ENCODE data around the gene DNAJB11.

Gene DNAJB11

GRCh38 chr3:186616299-186616617 is 45.7 kb downstream of the DNAJB11 start:
- H3K4me3 ChIP-seq (ENCODE audit: control insufficient read depth, low read depth, low read length), result no peak overlapping the region
- TF ChIP-seq, protein P1, sequence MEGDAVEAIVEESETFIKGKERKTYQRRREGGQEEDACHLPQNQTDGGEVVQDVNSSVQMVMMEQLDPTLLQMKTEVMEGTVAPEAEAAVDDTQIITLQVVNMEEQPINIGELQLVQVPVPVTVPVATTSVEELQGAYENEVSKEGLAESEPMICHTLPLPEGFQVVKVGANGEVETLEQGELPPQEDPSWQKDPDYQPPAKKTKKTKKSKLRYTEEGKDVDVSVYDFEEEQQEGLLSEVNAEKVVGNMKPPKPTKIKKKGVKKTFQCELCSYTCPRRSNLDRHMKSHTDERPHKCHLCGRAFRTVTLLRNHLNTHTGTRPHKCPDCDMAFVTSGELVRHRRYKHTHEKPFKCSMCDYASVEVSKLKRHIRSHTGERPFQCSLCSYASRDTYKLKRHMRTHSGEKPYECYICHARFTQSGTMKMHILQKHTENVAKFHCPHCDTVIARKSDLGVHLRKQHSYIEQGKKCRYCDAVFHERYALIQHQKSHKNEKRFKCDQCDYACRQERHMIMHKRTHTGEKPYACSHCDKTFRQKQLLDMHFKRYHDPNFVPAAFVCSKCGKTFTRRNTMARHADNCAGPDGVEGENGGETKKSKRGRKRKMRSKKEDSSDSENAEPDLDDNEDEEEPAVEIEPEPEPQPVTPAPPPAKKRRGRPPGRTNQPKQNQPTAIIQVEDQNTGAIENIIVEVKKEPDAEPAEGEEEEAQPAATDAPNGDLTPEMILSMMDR (conservative IDR thresholded peaks at IDR 0.05; ENCODE audit: control insufficient read depth, insufficient read depth, low read depth, low read length), result no peak
- DNase-seq (ENCODE audit: low read depth), result no peak

GRCh38 chr3:186617036-186617946 is 46.8 kb downstream of the DNAJB11 start:
- TF ChIP-seq, protein P1 (conservative IDR thresholded peaks at IDR 0.05; ENCODE audit: control insufficient read depth, insufficient read depth, low read depth, low read length), result peak; percentile 85
- H3K4me3 ChIP-seq (ENCODE audit: control insufficient read depth, low read depth, low read length), result peak overlapping the region; percentile 13
- peak; percentile 94 for DNase-seq (ENCODE audit: low read depth)

- TF ChIP-seq, protein P1 (conservative IDR thresholded peaks at IDR 0.05; ENCODE audit: control insufficient read depth, insufficient read depth, low read depth, low read length), result no peak
- no peak overlapping the region for H3K4me3 ChIP-seq (ENCODE audit: control insufficient read depth, low read depth, low read length)
- DNase-seq (ENCODE audit: low read depth), result no peak
Measured at GRCh38 chr3:186618318-186618938, 47.9 kb downstream of the DNAJB11 start.

GRCh38 chr3:186619787-186620212 is 49.3 kb downstream of the DNAJB11 start:
- no peak overlapping the region for H3K4me3 ChIP-seq (ENCODE audit: control insufficient read depth, low read depth, low read length)
- no peak for DNase-seq (ENCODE audit: low read depth)
- TF ChIP-seq, protein P1 (conservative IDR thresholded peaks at IDR 0.05; ENCODE audit: control insufficient read depth, insufficient read depth, low read depth, low read length), result no peak

DNA sequence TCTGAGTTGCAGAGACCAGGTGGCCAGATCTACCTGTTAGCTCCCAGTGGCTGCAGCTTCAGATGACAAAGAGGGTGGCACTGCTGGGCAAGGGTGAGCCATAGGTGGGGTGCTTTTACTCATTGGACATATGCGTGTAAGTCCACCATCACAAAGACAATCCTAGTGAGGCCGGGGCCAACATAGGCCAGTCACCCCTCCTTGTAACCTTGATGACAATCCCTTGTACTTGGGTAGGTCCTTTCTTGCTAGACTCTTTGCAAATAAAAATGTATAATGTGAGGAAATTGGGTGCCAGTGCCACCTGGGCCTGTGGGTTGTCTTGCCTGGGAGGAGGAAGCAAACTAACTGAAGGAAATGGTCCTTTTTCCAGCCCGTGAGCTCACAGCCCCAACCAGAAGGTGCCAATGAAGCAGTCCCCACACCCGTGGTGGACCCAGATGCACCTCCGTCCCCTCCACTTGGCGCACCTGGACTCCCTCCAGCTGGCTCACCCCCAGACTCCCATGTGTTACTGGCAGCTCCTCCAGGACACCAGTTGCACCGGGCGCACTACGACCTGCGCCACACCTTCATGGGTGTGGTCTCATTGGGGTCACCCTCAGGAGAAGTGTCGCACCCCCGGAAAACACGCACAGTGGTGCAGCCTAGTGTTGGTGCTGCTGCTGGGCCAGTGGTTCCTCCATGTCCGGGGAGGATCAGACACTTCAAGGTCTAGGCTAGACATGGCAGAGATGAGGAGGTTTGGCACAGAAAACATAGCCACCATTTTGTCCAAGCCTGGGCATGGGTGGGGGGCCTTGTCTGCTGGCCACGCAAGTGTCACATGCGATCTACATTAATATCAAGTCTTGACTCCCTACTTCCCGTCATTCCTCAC is 49.9 kb downstream of the DNAJB11 start:
- TF ChIP-seq, protein P1 (conservative IDR thresholded peaks at IDR 0.05; ENCODE audit: control insufficient read depth, insufficient read depth, low read depth, low read length), result no peak
- DNase-seq (ENCODE audit: low read depth), result no peak
- no peak overlapping the region for H3K4me3 ChIP-seq (ENCODE audit: control insufficient read depth, low read depth, low read length)

- DNase-seq (ENCODE audit: low read depth), result no peak
- no peak overlapping the region for H3K4me3 ChIP-seq (ENCODE audit: control insufficient read depth, low read depth, low read length)
- TF ChIP-seq, protein P1 (conservative IDR thresholded peaks at IDR 0.05; ENCODE audit: control insufficient read depth, insufficient read depth, low read depth, low read length), result no peak
Measured at GRCh38 chr3:186621894-186622650, 51.6 kb downstream of the DNAJB11 start.
